ENCODE data around the gene FUT2. TPM values are rescaled to one million over a fixed set of nuclear protein-coding genes. Genes with fewer than 3 reads are reported as not detected.

FUT2 gene
- total RNA-seq, 4 donors from 2014 or later: not detected

- Histone ChIP-seq H3K9me3 (peaks cover 0 to 3% (median 0%) of the 10 kb centered on the region in 4 donors), H3K4me1 (peaks cover 10 to 26% (median 19%) of the 10 kb centered on the region in 4 donors), H3K4me3 (no peak overlapping the region), H3K36me3 (peaks cover 0 to 16% (median 0%) of the 10 kb centered on the region in 4 donors), H3K27ac (replicated peaks in 1 of 4) (no peak overlapping the region), H3K27me3 (peaks cover 0 to 50% (median 7%) of the 10 kb centered on the region in 4 donors)
- DNase-seq (ENCODE audit: extremely low spot score): no peak
- intact Hi-C loops (cut with DNase I): no loop called here
- WGBS: 30% methylated on average over 32 of the region's 33 CpGs
- TF ChIP-seq POLR2AphosphoS5 (IDR thresholded peaks at IDR 0.05): peak in 1 of 2 donors; percentile 25
- no peak for TF ChIP-seq POLR2A (IDR thresholded peaks at IDR 0.05; ENCODE audit: low read depth)
- TF ChIP-seq EP300 (IDR thresholded peaks at IDR 0.05): no peak
Measured at GRCh38 chr19:48745208-48745995, 49.6 kb downstream of the FUT2 start.

GRCh38 chr19:48746110-48746509, 50.3 kb downstream of the FUT2 start:
- TF ChIP-seq POLR2A (IDR thresholded peaks at IDR 0.05; ENCODE audit: low read depth) (no peak), CTCF (IDR thresholded peaks at IDR 0.05) (no peak), POLR2AphosphoS5 (IDR thresholded peaks at IDR 0.05) (no peak), EP300 (IDR thresholded peaks at IDR 0.05) (no peak)
- Histone ChIP-seq H3K27ac (replicated peaks in 1 of 4) (peak overlapping the region in 2 of 4 donors; percentile 45 to 54), H3K4me1 (peaks cover 10 to 20% (median 16%) of the 10 kb centered on the region in 4 donors), H3K4me3 (no peak overlapping the region), H3K27me3 (peaks cover 0 to 57% (median 13%) of the 10 kb centered on the region in 4 donors), H3K36me3 (peaks cover 0 to 23% (median 0%) of the 10 kb centered on the region in 4 donors), H3K9me3 (peaks cover 0 to 3% (median 0%) of the 10 kb centered on the region in 4 donors)
- WGBS: 82% methylated on average over 8 of the region's 8 CpGs
- intact Hi-C loops (cut with DNase I): no loop called here
- no peak for DNase-seq (ENCODE audit: extremely low spot score)

GRCh38 chr19:48746738-48747575, 51.2 kb downstream of the FUT2 start, which contains the start of gene IZUMO1:
IZUMO1 (minus strand) TSS chr19:48746909; CDS start chr19:48745859, 1,050 bp downstream.
- peaks cover 0 to 3% (median 0%) of the 10 kb centered on the region in 4 donors for H3K9me3 ChIP-seq
- peak within 1 kb of the TSS; percentile 34 to 55 (median 40) for H3K4me3 ChIP-seq
- TF ChIP-seq EP300 (IDR thresholded peaks at IDR 0.05) (no peak), POLR2AphosphoS5 (IDR thresholded peaks at IDR 0.05) (peak in 1 of 2 donors; percentile 54)
- peaks cover 0 to 65% (median 18%) of the 10 kb centered on the region in 4 donors for H3K27me3 ChIP-seq
- H3K4me1 ChIP-seq: peaks cover 9 to 18% (median 12%) of the 10 kb centered on the region in 4 donors
- H3K27ac ChIP-seq (replicated peaks in 1 of 4): peak within 1 kb of the TSS; percentile 45 to 65 (median 54)
- DNase-seq (ENCODE audit: extremely low spot score): no peak
- intact Hi-C loops (cut with DNase I): no loop called here
- 9% methylated on average over 29 of the region's 31 CpGs for WGBS
- peaks cover 0 to 23% (median 0%) of the 10 kb centered on the region in 4 donors for H3K36me3 ChIP-seq

- no peak for TF ChIP-seq POLR2AphosphoS5 (IDR thresholded peaks at IDR 0.05)
- no peak for TF ChIP-seq CTCF (IDR thresholded peaks at IDR 0.05)
- no peak for TF ChIP-seq POLR2A (IDR thresholded peaks at IDR 0.05; ENCODE audit: low read depth)
- TF ChIP-seq EP300 (IDR thresholded peaks at IDR 0.05): no peak
- Histone ChIP-seq H3K36me3 (peaks cover 0 to 23% (median 0%) of the 10 kb centered on the region in 4 donors), H3K4me1 (peaks cover 20 to 32% (median 25%) of the 10 kb centered on the region in 4 donors), H3K4me3 (no peak overlapping the region), H3K27ac (replicated peaks in 1 of 4) (no peak overlapping the region), H3K9me3 (peaks cover 0 to 3% (median 0%) of the 10 kb centered on the region in 4 donors), H3K27me3 (peaks cover 0 to 83% (median 32%) of the 10 kb centered on the region in 4 donors)
- no peak for DNase-seq (ENCODE audit: extremely low spot score)
- WGBS: 78% methylated on average over 4 of the region's 4 CpGs
- intact Hi-C loops (cut with DNase I): no loop called here
Measured at GRCh38 chr19:48749571-48750198, 53.9 kb downstream of the FUT2 start.

GRCh38 chr19:48750351-48750750, 54.6 kb downstream of the FUT2 start:
- Histone ChIP-seq H3K27me3 (peaks cover 0 to 85% (median 32%) of the 10 kb centered on the region in 4 donors), H3K9me3 (peaks cover 0 to 3% (median 0%) of the 10 kb centered on the region in 4 donors), H3K27ac (replicated peaks in 1 of 4) (no peak overlapping the region), H3K36me3 (peaks cover 0 to 23% (median 0%) of the 10 kb centered on the region in 4 donors), H3K4me3 (no peak overlapping the region), H3K4me1 (peaks cover 20 to 32% (median 25%) of the 10 kb centered on the region in 4 donors)
- intact Hi-C loops (cut with DNase I): no loop called here
- 100% methylated on average over 13 of the region's 31 CpGs for WGBS
- no peak for DNase-seq (ENCODE audit: extremely low spot score)
- TF ChIP-seq CTCF (IDR thresholded peaks at IDR 0.05): no peak
- TF ChIP-seq POLR2AphosphoS5 (IDR thresholded peaks at IDR 0.05): no peak
- TF ChIP-seq POLR2A (IDR thresholded peaks at IDR 0.05; ENCODE audit: low read depth): no peak
- no peak for TF ChIP-seq EP300 (IDR thresholded peaks at IDR 0.05)

Measured in esophagus muscularis mucosa (tissue), 4 donors.